Measurements from ENCODE around the gene PIEZO1.

GRCh38 chr16:88768071-88768783 is 16.8 kb downstream of the PIEZO1 start:
- TF ChIP-seq REST (IDR thresholded peaks at IDR 0.05; ENCODE audit: low read depth, low read length): no peak
- no peak for TF ChIP-seq SIN3A (IDR thresholded peaks at IDR 0.05; ENCODE audit: borderline replicate concordance, low read depth, low read length)
- no peak for TF ChIP-seq PBX3 (IDR thresholded peaks at IDR 0.05)
- TF ChIP-seq CTCF (IDR thresholded peaks at IDR 0.05): no peak
- no peak for TF ChIP-seq POLR2AphosphoS5 (IDR thresholded peaks at IDR 0.05; ENCODE audit: low read depth, low read length)
- TF ChIP-seq MAX (IDR thresholded peaks at IDR 0.05; ENCODE audit: low read depth): no peak
- TF ChIP-seq TAF1 (IDR thresholded peaks at IDR 0.05; ENCODE audit: borderline replicate concordance, low read depth, low read length): no peak
- no peak for TF ChIP-seq FOSL2 (IDR thresholded peaks at IDR 0.05; ENCODE audit: borderline replicate concordance, low read depth)
- no peak for TF ChIP-seq GABPA (IDR thresholded peaks at IDR 0.05; ENCODE audit: low read depth)

All from SK-N-SH (cell line).